Measurements from ENCODE around the gene ASCC1. TPM values are rescaled to one million over a fixed set of nuclear protein-coding genes. Genes with fewer than 3 reads are reported as not detected.

ASCC1 gene
- total and polyA plus RNA-seq, 8 donors: 5.4 to 26.0 (median 16.0) TPM

DNA sequence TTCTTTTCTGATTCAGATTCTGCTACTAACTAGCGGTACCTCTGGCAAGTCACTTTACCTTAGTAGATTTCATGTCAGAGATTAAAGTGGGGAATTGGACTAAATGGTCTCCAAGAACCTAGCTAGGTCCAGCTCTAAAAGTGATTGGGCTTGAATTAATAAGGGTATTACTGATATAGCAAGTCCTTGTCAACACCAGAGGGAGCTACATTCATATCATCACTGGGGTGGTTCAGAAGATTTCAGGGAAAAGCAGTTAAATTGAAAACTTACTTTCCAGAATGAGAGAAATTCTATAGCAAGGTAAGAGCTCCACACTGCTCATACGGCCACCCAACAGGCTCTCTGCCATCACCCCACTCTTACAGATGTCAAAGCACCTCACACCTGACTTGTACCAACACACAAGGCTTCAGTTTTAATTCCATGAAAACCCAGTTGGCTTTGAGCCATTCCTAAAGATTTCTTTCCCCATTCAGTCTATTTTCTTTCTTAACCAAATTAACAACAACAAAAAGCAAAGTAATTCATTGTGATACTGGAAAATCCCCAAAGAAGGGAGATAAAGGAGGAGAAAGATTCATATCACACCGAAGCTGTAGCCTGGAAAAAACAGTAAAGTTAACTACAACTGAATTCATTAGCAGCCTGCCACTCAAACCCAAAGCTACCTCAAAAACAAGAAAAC is 89.7 kb downstream of the ASCC1 start:
- TF ChIP-seq, protein P1, sequence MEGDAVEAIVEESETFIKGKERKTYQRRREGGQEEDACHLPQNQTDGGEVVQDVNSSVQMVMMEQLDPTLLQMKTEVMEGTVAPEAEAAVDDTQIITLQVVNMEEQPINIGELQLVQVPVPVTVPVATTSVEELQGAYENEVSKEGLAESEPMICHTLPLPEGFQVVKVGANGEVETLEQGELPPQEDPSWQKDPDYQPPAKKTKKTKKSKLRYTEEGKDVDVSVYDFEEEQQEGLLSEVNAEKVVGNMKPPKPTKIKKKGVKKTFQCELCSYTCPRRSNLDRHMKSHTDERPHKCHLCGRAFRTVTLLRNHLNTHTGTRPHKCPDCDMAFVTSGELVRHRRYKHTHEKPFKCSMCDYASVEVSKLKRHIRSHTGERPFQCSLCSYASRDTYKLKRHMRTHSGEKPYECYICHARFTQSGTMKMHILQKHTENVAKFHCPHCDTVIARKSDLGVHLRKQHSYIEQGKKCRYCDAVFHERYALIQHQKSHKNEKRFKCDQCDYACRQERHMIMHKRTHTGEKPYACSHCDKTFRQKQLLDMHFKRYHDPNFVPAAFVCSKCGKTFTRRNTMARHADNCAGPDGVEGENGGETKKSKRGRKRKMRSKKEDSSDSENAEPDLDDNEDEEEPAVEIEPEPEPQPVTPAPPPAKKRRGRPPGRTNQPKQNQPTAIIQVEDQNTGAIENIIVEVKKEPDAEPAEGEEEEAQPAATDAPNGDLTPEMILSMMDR (IDR thresholded peaks at IDR 0.05): peak in 1 of 4 donors; percentile 27
- Histone ChIP-seq H3K4me1 (no peaks in the 10 kb centered on the region), H3K36me3 (no peaks in the 10 kb centered on the region), H3K27ac (no peak overlapping the region), H3K4me3 (no peak overlapping the region), H3K27me3 (no peaks in the 10 kb centered on the region), H3K9me3 (no peaks in the 10 kb centered on the region)
- FAIRE-seq (no peak), DNase-seq (no peak), ATAC-seq (peak in 3 of 4 donors; percentile 71 to 77 (median 73))
- WGBS, 2 donors: 84 to 86% methylated on average over 3 of the region's 3 CpGs
- intact Hi-C loops (cut with DNase I): loop anchor here in 1 of 3 donors (5.0 kb wide), 1 partner anchor 211 kb away; no protein-coding TSS in a partner anchor

DNA sequence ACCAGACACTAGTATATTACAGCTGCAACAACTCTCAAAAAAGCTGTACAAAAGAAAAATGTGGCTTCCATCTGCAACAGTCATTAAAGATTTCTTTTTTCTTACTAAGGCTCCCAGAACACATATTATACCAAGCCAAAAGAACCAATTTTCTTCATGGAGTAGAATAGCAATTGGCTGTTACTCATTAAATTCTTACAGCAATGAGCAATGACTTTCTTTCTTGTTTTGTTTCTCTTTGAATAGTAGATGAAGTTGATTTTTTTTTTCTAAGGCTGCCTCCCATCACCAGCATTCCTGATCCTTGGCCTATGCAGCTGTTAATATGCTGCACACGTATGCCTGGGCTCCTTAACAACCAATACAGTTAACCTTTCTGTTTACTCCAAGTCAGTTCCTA is 91.1 kb downstream of the ASCC1 start:
- intact Hi-C loops (cut with DNase I): loop anchor here in 1 of 3 donors (5.0 kb wide), 1 partner anchor 212 kb away; no protein-coding TSS in a partner anchor
- DNase-seq: no peak
- TF ChIP-seq, protein P1 (IDR thresholded peaks at IDR 0.05): no peak
- 65 to 74% methylated on average over 1 of the region's 1 CpG for WGBS, 2 donors
- Histone ChIP-seq H3K4me1 (no peaks in the 10 kb centered on the region), H3K4me3 (no peak overlapping the region), H3K27ac (no peak overlapping the region), H3K36me3 (no peaks in the 10 kb centered on the region), H3K27me3 (no peaks in the 10 kb centered on the region), H3K9me3 (no peaks in the 10 kb centered on the region)
- no peak for ATAC-seq
- FAIRE-seq: peak; percentile 20

DNA sequence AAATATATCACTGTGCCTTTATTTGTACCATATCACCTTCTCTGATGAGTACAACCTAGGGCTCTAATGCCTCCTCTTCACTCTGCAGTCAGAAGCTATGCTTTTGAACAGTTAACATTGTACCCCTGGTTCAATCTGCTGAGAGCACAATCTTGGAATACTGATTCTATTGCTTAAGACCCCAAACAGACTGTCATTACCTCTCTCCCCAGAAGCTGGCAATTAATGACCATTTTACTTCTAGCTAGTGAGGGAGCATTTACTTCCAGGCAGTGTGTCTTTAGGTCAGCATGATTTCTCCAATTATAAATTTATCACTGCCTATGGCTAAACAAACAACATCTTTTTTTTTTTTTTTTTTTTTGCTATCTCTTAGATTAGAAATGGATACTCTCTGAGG is 91.7 kb downstream of the ASCC1 start:
- Histone ChIP-seq H3K4me1 (no peaks in the 10 kb centered on the region), H3K36me3 (no peaks in the 10 kb centered on the region), H3K27me3 (no peaks in the 10 kb centered on the region), H3K9me3 (no peaks in the 10 kb centered on the region), H3K4me3 (no peak overlapping the region), H3K27ac (no peak overlapping the region)
- TF ChIP-seq, protein P1 (IDR thresholded peaks at IDR 0.05): no peak
- DNase-seq (no peak), ATAC-seq (no peak), FAIRE-seq (no peak)
- intact Hi-C loops (cut with DNase I): no loop called here

DNA sequence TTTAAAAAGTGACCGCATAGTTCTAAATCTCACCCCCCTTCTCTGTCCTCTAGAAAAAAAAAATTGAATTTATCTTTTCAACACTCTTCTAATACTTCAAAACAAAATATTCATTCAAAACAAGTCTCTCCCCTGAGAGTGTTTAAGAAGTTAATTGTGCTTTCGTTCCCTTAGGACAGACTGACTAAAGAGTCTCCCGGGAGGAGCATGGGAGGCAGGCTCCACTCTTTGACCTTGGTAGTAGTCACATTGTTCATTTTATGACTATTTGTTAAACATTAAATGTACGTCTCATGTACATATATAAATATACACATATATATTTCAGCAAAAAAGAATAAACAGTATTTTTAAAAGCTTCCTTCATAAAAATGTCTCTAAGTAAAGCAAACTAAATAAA is 92.5 kb downstream of the ASCC1 start:
- DNase-seq (no peak), FAIRE-seq (no peak), ATAC-seq (no peak)
- H3K27ac ChIP-seq: no peak overlapping the region
- no peaks in the 10 kb centered on the region for H3K9me3 ChIP-seq
- no peak overlapping the region for H3K4me3 ChIP-seq
- H3K36me3 ChIP-seq: no peaks in the 10 kb centered on the region
- TF ChIP-seq, protein P1 (IDR thresholded peaks at IDR 0.05): no peak
- intact Hi-C loops (cut with DNase I): no loop called here
- 81 to 90% methylated on average over 4 of the region's 4 CpGs for WGBS, 2 donors
- H3K27me3 ChIP-seq: no peaks in the 10 kb centered on the region
- H3K4me1 ChIP-seq: no peaks in the 10 kb centered on the region

DNA sequence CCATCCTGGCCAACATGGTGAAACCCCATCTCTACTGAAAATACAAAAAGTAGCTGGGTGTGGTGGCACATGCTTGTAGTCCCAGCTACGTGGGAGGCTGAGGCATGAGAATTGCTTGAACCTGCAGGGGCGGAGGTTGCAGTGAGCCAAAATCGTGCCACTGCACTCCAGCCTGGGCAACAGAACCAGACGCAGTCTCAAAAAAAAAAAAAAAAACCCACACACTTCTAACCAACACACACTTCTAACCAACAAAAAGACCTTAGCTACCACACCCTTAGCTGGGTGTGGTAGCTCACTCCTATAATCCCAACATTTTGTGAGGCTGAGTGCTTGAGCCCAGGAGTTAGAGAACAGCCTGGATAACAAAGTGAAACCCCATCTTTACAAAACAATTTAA is 93.9 kb downstream of the ASCC1 start:
- Histone ChIP-seq H3K27me3 (no peaks in the 10 kb centered on the region), H3K36me3 (no peaks in the 10 kb centered on the region), H3K9me3 (no peaks in the 10 kb centered on the region), H3K4me3 (no peak overlapping the region), H3K27ac (no peak overlapping the region), H3K4me1 (no peaks in the 10 kb centered on the region)
- WGBS, 2 donors: 95 to 96% methylated on average over 4 of the region's 4 CpGs
- DNase-seq: no peak
- intact Hi-C loops (cut with DNase I): no loop called here
- ATAC-seq: no peak
- TF ChIP-seq, protein P1 (IDR thresholded peaks at IDR 0.05): no peak
- no peak for FAIRE-seq

Data from pancreas (tissue), 10 donors.